Lung (tissue), 12 donors: ENCODE data around the gene HOXB8. TPM values are rescaled to one million over a fixed set of nuclear protein-coding genes. Genes with fewer than 3 reads are reported as not detected.
A peak's percentile ranks its signal among the peaks of the same experiment; 100 is the strongest.

ENCODE experiments used
- ATAC-seq: fragments of 200-7000 bp; cut with Tn5 transposase; one replicate; pipeline ENCODE4 v1.9.1; 2020; ENCODE audit warnings: moderate number of reproducible peaks; ENCODE audit not compliant: insufficient read depth, low FRiP score
- DNase-seq, 3 donors: peaks; one replicate each; pipeline ENCODE4 v3.0.0-alpha.2; 2013 to 2017
- H3K27ac ChIP-seq, 2 donors: one replicate each; pipeline ENCODE4 v1.5.1; 2013; ENCODE audit warnings: mild to moderate bottlenecking in 2 of 2, moderate library complexity in 2 of 2, control low read depth in 1 of 2, inconsistent platforms in 1 of 2, low read depth in 1 of 2, low read length in 1 of 2
- H3K27me3 ChIP-seq, 3 donors: one replicate each; pipeline ENCODE4 v1.5.1; 2013; ENCODE audit warnings: low read length in 2 of 3; ENCODE audit not compliant: control insufficient read depth in 3 of 3, insufficient read depth in 3 of 3
- H3K36me3 ChIP-seq, 4 donors: one replicate each; pipeline ENCODE4 v1.5.1; 2013; ENCODE audit warnings: low read length in 4 of 4, mild to moderate bottlenecking in 1 of 4, moderate library complexity in 1 of 4; ENCODE audit not compliant: control insufficient read depth in 4 of 4, insufficient read depth in 4 of 4
- H3K4me1 ChIP-seq, 5 donors: one replicate each; pipeline ENCODE4 v1.5.1; 2013; ENCODE audit warnings: low read length in 5 of 5, mild to moderate bottlenecking in 2 of 5, moderate library complexity in 1 of 5; ENCODE audit not compliant: control insufficient read depth in 5 of 5, insufficient read depth in 5 of 5
- H3K4me3 ChIP-seq: one replicate; pipeline ENCODE4 v1.5.1; 2013; ENCODE audit warnings: mild to moderate bottlenecking, control low read depth, moderate library complexity
- H3K9ac ChIP-seq, 2 donors: one replicate each; pipeline ENCODE4 v1.5.1; 2013; ENCODE audit warnings: low read length in 2 of 2, control low read depth in 1 of 2; ENCODE audit not compliant: insufficient read depth in 1 of 2
- H3K9me3 ChIP-seq, 4 donors: one replicate each; pipeline ENCODE4 v1.5.1; 2013; ENCODE audit warnings: low read length in 3 of 4, mild to moderate bottlenecking in 1 of 4, moderate library complexity in 1 of 4; ENCODE audit not compliant: control insufficient read depth in 4 of 4, insufficient read depth in 3 of 4
- CTCF ChIP-seq: IDR thresholded peaks from 2 replicates; pipeline ENCODE4 v1.5.1; 2012; ENCODE audit warnings: mild to moderate bottlenecking; ENCODE audit errors: control extremely low read depth, extremely low read depth
- WGBS, 2 donors: extraction: QIAGEN DNeasy Blood & Tissue Kit; methylation state at CpG; one replicate each; pipeline ENCODE4 v1.1.7; 2013; 5-methylcytosine and 5-hydroxymethylcytosine counted together
- polyA plus RNA-seq, 2 donors: library from polyadenylated mRNA; stranded (reverse); fragments of 200-250 nt; gene quantifications; one replicate each; pipeline ENCODE4 v1.2.1, GENCODE V29; 2013
- total RNA-seq, 2 donors: library from RNA; depleted of rRNA in 1 of 2; stranded (reverse); fragments of >200 nt in 1 of 2; gene quantifications; one replicate each; pipeline ENCODE4 v1.2.1, GENCODE V29; 2014 to 2021
- donor health status: control.
- donor health status: control.
- donor health status: Bipolar disorder and iron deficiency.
- donor health status: healthy.
- donor health status: DM: yes; HTN: yes; CAD: no.

Gene HOXB8
- total and polyA plus RNA-seq, 4 donors = 0.08 to 0.31 (median 0.10) TPM; not detected in 1

DNA sequence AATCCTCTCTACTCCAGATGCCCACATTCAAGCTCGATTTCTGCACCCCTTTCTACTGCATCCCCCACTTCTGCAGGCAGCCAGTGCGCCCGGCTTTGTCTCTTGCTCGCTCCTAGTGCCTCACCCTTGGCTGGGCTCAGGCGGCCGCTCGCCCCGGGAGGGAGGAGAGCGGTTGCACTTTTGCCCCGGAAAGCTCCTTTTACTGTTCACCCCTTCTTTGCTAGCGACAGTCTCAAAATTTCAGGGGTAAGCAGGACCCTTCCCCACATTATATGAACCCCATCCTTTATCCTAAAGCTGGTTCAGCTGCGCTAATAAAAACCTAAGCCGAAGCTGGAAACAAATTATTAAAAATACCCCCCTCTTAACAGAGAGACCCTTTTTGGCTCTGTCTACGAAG is 22.5 kb downstream of the HOXB8 start:
- ATAC-seq (no peak), DNase-seq (peak in 1 of 3 donors; percentile 40)
- Histone ChIP-seq H3K4me1 (peaks cover 0 to 62% (median 6%) of the 10 kb centered on the region in 5 donors), H3K36me3 (peaks cover 0 to 19% (median 3%) of the 10 kb centered on the region in 4 donors), H3K4me3 (peak overlapping the region; percentile 16), H3K27me3 (peaks cover 3 to 74% (median 11%) of the 10 kb centered on the region in 3 donors), H3K9me3 (no peaks in the 10 kb centered on the region), H3K9ac (peak overlapping the region; percentile 91 to 99), H3K27ac (peak overlapping the region in 1 of 2 donors; percentile 69)
- WGBS, 2 donors = 3 to 5% methylated on average over 14 of the region's 14 CpGs
- no peak for TF ChIP-seq CTCF

- peaks cover 3 to 77% (median 11%) of the 10 kb centered on the region in 3 donors for H3K27me3 ChIP-seq
- H3K9ac ChIP-seq = peak overlapping the region; percentile 91 to 99
- DNase-seq (peak in 2 of 3 donors; percentile 40 to 48), ATAC-seq (no peak)
- H3K9me3 ChIP-seq = no peaks in the 10 kb centered on the region
- TF ChIP-seq CTCF = no peak
- H3K4me1 ChIP-seq = peaks cover 0 to 67% (median 6%) of the 10 kb centered on the region in 5 donors
- H3K4me3 ChIP-seq = no peak overlapping the region
- peaks cover 0 to 19% (median 3%) of the 10 kb centered on the region in 4 donors for H3K36me3 ChIP-seq
- peak overlapping the region in 1 of 2 donors; percentile 69 for H3K27ac ChIP-seq
- 11 to 17% methylated on average over 32 to 33 of the region's 33 CpGs for WGBS, 2 donors
Measured at GRCh38 chr17:48592057-48592514, 23.0 kb downstream of the HOXB8 start.

DNA sequence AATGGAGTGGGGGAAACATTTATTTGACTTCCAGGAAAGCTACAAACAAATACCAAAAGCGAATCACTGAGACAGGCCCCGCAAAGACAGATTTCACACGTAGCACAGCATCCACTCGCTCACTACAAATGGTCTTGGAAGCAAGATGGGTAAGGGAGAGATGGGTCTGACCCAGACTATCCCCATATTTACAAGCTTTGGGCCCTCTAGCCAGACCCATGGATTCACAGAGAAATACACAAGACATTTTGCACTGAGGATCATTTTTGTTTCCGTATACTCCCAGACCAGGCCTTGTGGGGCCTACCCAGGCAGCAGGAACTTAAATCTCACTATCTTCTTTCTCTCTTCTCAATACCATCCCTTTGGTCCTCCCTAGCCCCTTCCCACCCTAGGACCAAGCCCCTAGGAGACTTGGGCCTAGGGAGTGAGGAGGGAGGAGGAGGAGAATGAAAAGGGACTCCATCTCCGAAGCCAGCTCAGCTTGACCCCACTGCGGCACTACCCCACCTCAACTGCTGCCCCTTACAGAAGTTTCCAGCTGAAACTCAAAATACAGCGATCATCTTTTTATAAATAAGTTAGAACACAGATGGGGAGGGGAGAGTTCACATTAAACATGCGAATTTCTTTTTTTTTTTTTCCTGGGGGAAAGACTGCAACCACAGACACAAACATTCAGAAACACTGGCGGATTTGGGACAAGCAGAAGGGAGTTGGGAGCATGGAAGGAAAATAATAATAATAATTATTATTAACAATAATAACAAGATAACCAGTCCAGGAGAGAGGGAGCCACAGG is 23.6 kb downstream of the HOXB8 start:
- peak in 2 of 3 donors; percentile 46 to 67 for DNase-seq
- ATAC-seq = no peak
- H3K9me3 ChIP-seq = no peaks in the 10 kb centered on the region
- TF ChIP-seq CTCF = no peak
- H3K9ac ChIP-seq = peak overlapping the region; percentile 91 to 98
- H3K27me3 ChIP-seq = peaks cover 3 to 77% (median 11%) of the 10 kb centered on the region in 3 donors
- H3K4me3 ChIP-seq = no peak overlapping the region
- H3K36me3 ChIP-seq = peaks cover 0 to 19% (median 3%) of the 10 kb centered on the region in 4 donors
- peak overlapping the region in 1 of 2 donors; percentile 91 for H3K27ac ChIP-seq
- WGBS, 2 donors = 68 to 72% methylated on average over 10 of the region's 10 CpGs
- H3K4me1 ChIP-seq = peaks cover 0 to 70% (median 6%) of the 10 kb centered on the region in 5 donors
